B cell (primary cell): Measurements from ENCODE around the gene APLF. TPM values are rescaled to one million over a fixed set of nuclear protein-coding genes. Genes with fewer than 3 reads are reported as not detected.

Source experiments
- ATAC-seq: fragments of 200-7000 bp; cut with Tn5 transposase; one replicate; pipeline ENCODE4 v1.10.0; 2021; ENCODE audit warnings: low read depth, mild to moderate bottlenecking, moderate number of reproducible peaks, moderate library complexity
- CTCF ChIA-PET: fragments of 350-600 bp; sonication (Branson Sonifier 250); formaldehyde crosslinking; loops from one replicate; lab custom pipeline; 2021; ENCODE audit warnings: antibody characterized with exemption, inconsistent platforms; lab: Charles Lee
- POLR2A ChIA-PET: fragments of 350-600 bp; sonication (Branson Sonifier 250); formaldehyde crosslinking; loops from one replicate; lab custom pipeline; 2021; ENCODE audit warnings: antibody characterized with exemption; lab: Charles Lee
- DNase-seq: peaks from one replicate; pipeline ENCODE4 v3.0.0; 2013
- H2AFZ ChIP-seq: 2 replicates; pipeline ENCODE4 v1.6.1; 2012; ENCODE audit warnings: mild to moderate bottlenecking, low read depth, low read length; ENCODE audit not compliant: insufficient read depth, poor library complexity, severe bottlenecking
- H3K27ac ChIP-seq, 2 donors: 1 replicate in 1 of 2; 2 replicates in 1 of 2; pipeline ENCODE4 v1.5.1; 2012 to 2013; ENCODE audit warnings: low read length in 2 of 2, mild to moderate bottlenecking in 2 of 2, moderate library complexity in 1 of 2
- H3K27me3 ChIP-seq, 4 experiments: fragments of 200-600 bp in 1 of 4; sonication (generic) in 1 of 4; replicated peaks in 1 of 4; 1 replicate in 2 of 4; 2 replicates in 2 of 4; pipeline versions ENCODE4 v1.6.1 to v1.7.0; 2013 to 2016; ENCODE audit warnings: low read length in 3 of 4, mild to moderate bottlenecking in 2 of 4, mixed read lengths in 1 of 4, moderate library complexity in 1 of 4; ENCODE audit not compliant: insufficient read depth in 4 of 4, control insufficient read depth in 3 of 4; ENCODE audit errors: control extremely low read depth in 1 of 4
- H3K36me3 ChIP-seq, 2 experiments: replicated peaks in 1 of 2; 1 replicate in 1 of 2; 2 replicates in 1 of 2; pipeline versions ENCODE4 v1.6.1 to v1.7.1; 2013; ENCODE audit warnings: low read length in 1 of 2; ENCODE audit not compliant: insufficient read depth in 2 of 2, control insufficient read depth in 1 of 2; ENCODE audit errors: control extremely low read depth in 1 of 2, extremely low read depth in 1 of 2
- H3K4me1 ChIP-seq, 2 donors: fragments of 200-600 bp in 1 of 2; sonication (generic) in 1 of 2; 1 replicate in 1 of 2; 2 replicates in 1 of 2; pipeline versions ENCODE4 v1.5.1 to v1.6.1; 2013 to 2017; ENCODE audit warnings: low read length in 2 of 2; ENCODE audit not compliant: control insufficient read depth in 2 of 2, insufficient read depth in 2 of 2
- H3K4me2 ChIP-seq: replicated peaks from 2 replicates; pipeline ENCODE3; 2012; ENCODE audit warnings: mild to moderate bottlenecking, low read depth, low read length; ENCODE audit not compliant: poor library complexity, severe bottlenecking
- H3K4me3 ChIP-seq, 5 experiments: fragments of 200-600 bp in 1 of 5; sonication (generic) in 1 of 5; 1 replicate in 3 of 5; 2 replicates in 2 of 5; pipeline versions ENCODE4 v1.5.1 to v1.7.0; 2011 to 2016; ENCODE audit warnings: low read length in 4 of 5, mild to moderate bottlenecking in 4 of 5, low read depth in 2 of 5, control low read depth in 1 of 5, moderate library complexity in 1 of 5; ENCODE audit not compliant: insufficient read depth in 1 of 5; ENCODE audit errors: control extremely low read depth in 1 of 5, extremely low read depth in 1 of 5
- H3K79me2 ChIP-seq: fragments of 200-600 bp; sonication (generic); one replicate; pipeline ENCODE4 v1.6.0; 2016; ENCODE audit warnings: low read length; ENCODE audit not compliant: control insufficient read depth, insufficient read depth
- H3K9ac ChIP-seq: fragments of 200-600 bp; sonication (generic); 2 replicates; pipeline ENCODE4 v1.6.1; 2017; ENCODE audit warnings: mild to moderate bottlenecking, low read length, moderate library complexity
- H3K9me3 ChIP-seq, 3 donors: one replicate each; pipeline versions ENCODE4 v1.6.1 to v1.7.1; 2013; ENCODE audit warnings: low read length in 2 of 3; ENCODE audit not compliant: control insufficient read depth in 2 of 3, insufficient read depth in 1 of 3; ENCODE audit errors: control extremely low read depth in 1 of 3
- H4K20me1 ChIP-seq: 2 replicates; pipeline ENCODE4 v1.6.0; 2012; ENCODE audit warnings: mild to moderate bottlenecking, low read length; ENCODE audit not compliant: insufficient read depth, control insufficient read depth, poor library complexity, severe bottlenecking
- H3K27ac Mint-ChIP-seq: one replicate; pipeline ENCODE4 v1.8.0; 2021; ENCODE audit warnings: mixed read lengths
- H3K27me3 Mint-ChIP-seq: one replicate; pipeline ENCODE4 v1.8.0; 2021; ENCODE audit warnings: mixed read lengths
- H3K4me1 Mint-ChIP-seq: one replicate; pipeline ENCODE4 v1.8.0; 2021; ENCODE audit warnings: mixed read lengths
- H3K4me3 Mint-ChIP-seq: one replicate; pipeline ENCODE4 v1.8.0; 2021; ENCODE audit warnings: mixed read lengths
- H3K9me3 Mint-ChIP-seq: one replicate; pipeline ENCODE4 v1.8.0; 2022; ENCODE audit warnings: mixed read lengths; ENCODE audit not compliant: insufficient read depth
- EZH2 ChIP-seq: IDR thresholded peaks from 2 replicates; pipeline ENCODE4 v1.6.1; 2012; ENCODE audit warnings: borderline replicate concordance, low read depth, mild to moderate bottlenecking, moderate library complexity, low read length; ENCODE audit not compliant: insufficient read depth, poor library complexity, severe bottlenecking
- WGBS: methylation state at CpG from one replicate; pipeline ENCODE4 v1.1.5; 2013; ENCODE audit warnings: missing lambda C conversion rate; ENCODE audit not compliant: insufficient coverage; 5-methylcytosine and 5-hydroxymethylcytosine counted together
- intact Hi-C: fragments of 100-400 bp; cut with micrococcal nuclease; formaldehyde crosslinking; loops from one replicate; pipeline ENCODE4 v1.10.0; 2022
- polyA plus RNA-seq: library from polyadenylated mRNA; depleted of rRNA; stranded (reverse); fragments of >200 nt; gene quantifications from 2 replicates; pipeline ENCODE4 v1.2.3, GENCODE V29; 2012
- total RNA-seq, 2 donors: library from RNA; stranded (reverse); fragments of 120-200 nt in 1 of 2; gene quantifications; 1 replicate in 1 of 2; 2 replicates in 1 of 2; pipeline versions ENCODE4 v1.2.3 to v1.2.4, GENCODE V29; 2013 to 2022
- TF ChIP-seq, protein P1 (sequence below): fragments of 200-600 bp; IDR thresholded peaks from one replicate; pipeline ENCODE4 v1.8.0; 2022; ENCODE audit warnings: antibody characterized with exemption, mild to moderate bottlenecking

Gene APLF
- total and polyA plus RNA-seq, 2 donors (not counting 1 experiment from before 2014, with no cell fraction given) = 1.3 to 6.3 TPM

DNA sequence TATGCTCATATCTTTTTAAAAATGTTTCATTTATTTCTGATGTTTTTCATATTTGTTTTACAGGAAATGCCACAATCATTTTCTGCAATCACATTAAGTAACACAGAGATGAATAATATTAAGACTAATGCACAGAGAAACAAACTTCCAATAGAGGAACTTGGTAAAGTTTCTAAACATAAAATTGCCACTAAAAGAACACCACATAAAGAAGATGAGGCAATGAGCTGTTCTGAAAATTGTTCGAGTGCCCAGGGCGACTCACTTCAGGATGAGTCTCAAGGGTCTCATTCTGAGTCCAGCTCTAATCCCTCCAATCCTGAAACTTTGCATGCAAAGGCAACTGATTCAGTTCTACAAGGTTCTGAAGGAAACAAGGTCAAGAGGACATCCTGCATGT lies 70.4 kb downstream of the APLF start:
- no peak for TF ChIP-seq EZH2
- TF ChIP-seq, protein P1, sequence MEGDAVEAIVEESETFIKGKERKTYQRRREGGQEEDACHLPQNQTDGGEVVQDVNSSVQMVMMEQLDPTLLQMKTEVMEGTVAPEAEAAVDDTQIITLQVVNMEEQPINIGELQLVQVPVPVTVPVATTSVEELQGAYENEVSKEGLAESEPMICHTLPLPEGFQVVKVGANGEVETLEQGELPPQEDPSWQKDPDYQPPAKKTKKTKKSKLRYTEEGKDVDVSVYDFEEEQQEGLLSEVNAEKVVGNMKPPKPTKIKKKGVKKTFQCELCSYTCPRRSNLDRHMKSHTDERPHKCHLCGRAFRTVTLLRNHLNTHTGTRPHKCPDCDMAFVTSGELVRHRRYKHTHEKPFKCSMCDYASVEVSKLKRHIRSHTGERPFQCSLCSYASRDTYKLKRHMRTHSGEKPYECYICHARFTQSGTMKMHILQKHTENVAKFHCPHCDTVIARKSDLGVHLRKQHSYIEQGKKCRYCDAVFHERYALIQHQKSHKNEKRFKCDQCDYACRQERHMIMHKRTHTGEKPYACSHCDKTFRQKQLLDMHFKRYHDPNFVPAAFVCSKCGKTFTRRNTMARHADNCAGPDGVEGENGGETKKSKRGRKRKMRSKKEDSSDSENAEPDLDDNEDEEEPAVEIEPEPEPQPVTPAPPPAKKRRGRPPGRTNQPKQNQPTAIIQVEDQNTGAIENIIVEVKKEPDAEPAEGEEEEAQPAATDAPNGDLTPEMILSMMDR = no peak
- intact Hi-C loops = no loop called here
- peaks cover 0 to 1% (median 0%) of the 10 kb centered on the region in 3 donors for H3K9me3 ChIP-seq
- no peak for DNase-seq
- no peak overlapping the region for H3K9ac ChIP-seq
- CTCF ChIA-PET = no interaction called here
- H3K27ac ChIP-seq = no peak overlapping the region
- Mint-ChIP-seq H3K4me3 (no peak overlapping the region), H3K27ac (no peak overlapping the region), H3K4me1 (no peaks in the 10 kb centered on the region), H3K27me3 (no peaks in the 10 kb centered on the region), H3K9me3 (no peaks in the 10 kb centered on the region)
- POLR2A ChIA-PET = no interaction called here
- no peak overlapping the region for H2AFZ ChIP-seq
- H4K20me1 ChIP-seq = no peaks in the 10 kb centered on the region
- no peak overlapping the region for H3K4me3 ChIP-seq
- no peaks in the 10 kb centered on the region for H3K79me2 ChIP-seq
- no peaks in the 10 kb centered on the region for H3K4me1 ChIP-seq
- ATAC-seq = no peak
- no peaks in the 10 kb centered on the region for H3K36me3 ChIP-seq
- no peaks in the 10 kb centered on the region for H3K27me3 ChIP-seq
- 69% methylated on average over 2 of the region's 2 CpGs for WGBS
- H3K4me2 ChIP-seq = no peak overlapping the region

DNA sequence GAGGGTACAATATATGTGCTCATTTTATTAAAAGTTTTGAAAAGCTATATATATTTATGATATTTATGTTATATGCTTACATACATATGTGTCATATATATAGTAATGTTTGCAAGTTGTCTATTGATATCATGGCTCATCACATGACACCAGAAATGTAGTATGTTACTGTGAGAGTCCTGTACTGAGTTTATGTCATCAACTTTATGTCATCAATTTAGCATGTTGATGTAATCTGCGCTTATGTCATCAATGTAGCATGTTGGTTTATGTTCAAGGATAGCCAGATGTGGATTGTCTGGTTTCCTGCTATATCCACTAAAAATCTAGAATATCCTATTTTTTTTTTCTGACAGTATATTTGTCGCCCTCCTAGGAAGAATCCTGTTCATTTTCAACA lies 77.4 kb downstream of the APLF start:
- POLR2A ChIA-PET = no interaction called here

More for the DNA sequence above, 77.4 kb downstream of the APLF start:
- H3K27ac Mint-ChIP-seq = no peak overlapping the region
- no CpG with 5 or more reads among the region's 2 CpGs for WGBS
- no peak for DNase-seq
- Histone ChIP-seq H3K4me3 (no peak overlapping the region), H4K20me1 (no peaks in the 10 kb centered on the region), H2AFZ (no peak overlapping the region), H3K9ac (no peak overlapping the region), H3K9me3 (peaks cover 0 to 1% (median 0%) of the 10 kb centered on the region in 3 donors), H3K79me2 (no peaks in the 10 kb centered on the region), H3K27ac (no peak overlapping the region), H3K27me3 (no peaks in the 10 kb centered on the region), H3K4me2 (no peak overlapping the region), H3K4me1 (no peaks in the 10 kb centered on the region), H3K36me3 (no peaks in the 10 kb centered on the region)
- no peak for ATAC-seq
- intact Hi-C loops = no loop called here
- H3K9me3 Mint-ChIP-seq = no peaks in the 10 kb centered on the region
- CTCF ChIA-PET = no interaction called here
- TF ChIP-seq, protein P1 = no peak
- TF ChIP-seq EZH2 = no peak
- H3K27me3 Mint-ChIP-seq = no peaks in the 10 kb centered on the region
- H3K4me1 Mint-ChIP-seq = no peaks in the 10 kb centered on the region
- H3K4me3 Mint-ChIP-seq = no peak overlapping the region
